OCI-LY1 (cell line): ENCODE results near the gene SPACA6.
A peak's percentile ranks its signal among the peaks of the same experiment; 100 is the strongest.

ENCODE experiments used
- H2AFZ ChIP-seq: fragments of 200-600 bp; sonication (generic), shearing (Covaris generic); 2 replicates; pipeline ENCODE4 v1.6.0; 2014; ENCODE audit warnings: antibody characterized with exemption, mild to moderate bottlenecking, low read length
- H3F3A ChIP-seq: fragments of 200-600 bp; sonication (generic), shearing (Covaris generic); 2 replicates; pipeline ENCODE4 v1.6.0; 2014; ENCODE audit warnings: mild to moderate bottlenecking, antibody characterized with exemption, low read length, moderate library complexity; ENCODE audit not compliant: insufficient read depth
- H3K27ac ChIP-seq: fragments of 200-600 bp; sonication (generic); 2 replicates; pipeline ENCODE4 v1.5.1; 2014; ENCODE audit warnings: low read length, mixed run types, mild to moderate bottlenecking, low read depth; ENCODE audit not compliant: poor library complexity, severe bottlenecking
- H3K27me3 ChIP-seq: fragments of 200-600 bp; sonication (generic); 2 replicates; pipeline ENCODE4 v1.6.0; 2014; ENCODE audit warnings: antibody characterized with exemption, mild to moderate bottlenecking, low read length, moderate library complexity; ENCODE audit not compliant: insufficient read depth
- H3K36me3 ChIP-seq: fragments of 200-600 bp; sonication (generic); 2 replicates; pipeline ENCODE4 v1.6.1; 2014; ENCODE audit warnings: mild to moderate bottlenecking, antibody characterized with exemption, low read length, moderate library complexity, mixed read lengths; ENCODE audit not compliant: insufficient read depth
- H3K4me1 ChIP-seq: fragments of 200-600 bp; sonication (generic); 2 replicates; pipeline ENCODE4 v1.5.1; 2014; ENCODE audit warnings: mild to moderate bottlenecking, low read length, moderate library complexity; ENCODE audit not compliant: insufficient read depth, severe bottlenecking
- H3K4me2 ChIP-seq: fragments of 200-600 bp; sonication (generic), shearing (Covaris generic); 2 replicates; pipeline ENCODE4 v1.6.1; 2014; ENCODE audit warnings: low read length
- H3K4me3 ChIP-seq: fragments of 200-600 bp; sonication (generic); 2 replicates; pipeline ENCODE4 v1.5.1; 2014; ENCODE audit warnings: low read length, low read depth, mild to moderate bottlenecking, mixed read lengths; ENCODE audit not compliant: poor library complexity, severe bottlenecking
- H3K79me2 ChIP-seq: fragments of 200-600 bp; shearing (Covaris generic); 2 replicates; pipeline ENCODE4 v1.6.1; 2016; ENCODE audit warnings: mixed run types, low read length, mixed read lengths; ENCODE audit not compliant: insufficient read depth
- H3K9ac ChIP-seq: fragments of 200-600 bp; sonication (generic), shearing (Covaris generic); 2 replicates; pipeline ENCODE4 v1.6.1; 2014; ENCODE audit warnings: mild to moderate bottlenecking, low read length, mixed read lengths
- H3K9me2 ChIP-seq: fragments of 200-600 bp; sonication (generic), shearing (Covaris generic); 2 replicates; pipeline ENCODE4 v1.6.1; 2014; ENCODE audit warnings: low read depth, mild to moderate bottlenecking, low read length, mixed read lengths
- H3K9me3 ChIP-seq: fragments of 200-600 bp; shearing (Covaris generic); 2 replicates; pipeline ENCODE4 v1.6.1; 2014; ENCODE audit warnings: low read length, mixed read lengths
- H4K20me1 ChIP-seq: fragments of 200-600 bp; sonication (generic), shearing (Covaris generic); 2 replicates; pipeline ENCODE4 v1.6.0; 2016; ENCODE audit warnings: mild to moderate bottlenecking, low read length; ENCODE audit not compliant: insufficient read depth
- EZH2 ChIP-seq: fragments of 200-600 bp; sonication (generic), shearing (Covaris generic); IDR thresholded peaks from 2 replicates; pipeline ENCODE4 v1.8.0; 2017; ENCODE audit warnings: borderline replicate concordance, mixed run types, mild to moderate bottlenecking, antibody characterized with exemption, low read length, moderate library complexity, mixed read lengths
- TF ChIP-seq, protein P1 (sequence below): fragments of 200-600 bp; sonication (generic), shearing (Covaris generic); IDR thresholded peaks from 2 replicates; pipeline ENCODE4 v1.5.1; 2017; ENCODE audit warnings: mild to moderate bottlenecking, antibody characterized with exemption, low read length, moderate library complexity, mixed read lengths

The SPACA6 gene

DNA sequence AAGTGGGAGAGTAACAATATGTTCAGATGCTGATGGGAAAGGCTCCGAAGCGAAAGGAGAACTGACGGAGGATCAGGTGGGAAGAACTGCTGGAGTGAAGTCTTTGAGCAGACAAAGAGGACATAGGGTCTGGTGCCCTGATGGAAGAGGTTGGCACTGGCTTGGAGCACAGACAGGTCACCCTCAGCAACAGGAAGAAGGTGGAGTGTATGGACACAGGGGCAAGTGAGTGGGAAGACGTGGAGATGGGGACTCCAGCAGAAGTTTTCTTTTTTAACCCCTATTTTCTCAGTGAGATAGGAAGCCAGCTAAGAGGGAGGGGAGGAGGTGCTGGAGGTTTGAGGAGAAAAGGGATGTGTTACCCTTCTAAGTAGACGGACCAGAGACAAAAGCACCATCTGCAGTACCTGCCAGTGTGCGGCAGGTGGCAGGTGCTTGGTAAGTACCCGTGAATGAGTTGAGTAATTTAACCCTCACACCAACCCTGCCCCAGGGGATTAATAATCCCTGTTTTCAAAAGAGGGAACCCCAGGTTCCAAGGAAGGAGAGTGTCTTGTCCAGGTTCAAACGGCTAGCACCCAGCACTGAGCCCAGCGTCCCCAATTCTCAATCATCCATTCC, 19.4 kb downstream of the SPACA6 start:
- no peaks in the 10 kb centered on the region for H3K9me2 ChIP-seq
- no peaks in the 10 kb centered on the region for H3K79me2 ChIP-seq
- H2AFZ ChIP-seq = no peak overlapping the region
- no peak overlapping the region for H3K4me3 ChIP-seq
- no peaks in the 10 kb centered on the region for H3K27me3 ChIP-seq
- no peak overlapping the region for H3K4me2 ChIP-seq
- no peaks in the 10 kb centered on the region for H3K4me1 ChIP-seq
- no peaks in the 10 kb centered on the region for H3F3A ChIP-seq
- H4K20me1 ChIP-seq = no peaks in the 10 kb centered on the region
- H3K9ac ChIP-seq = no peak overlapping the region
- H3K36me3 ChIP-seq = no peaks in the 10 kb centered on the region
- TF ChIP-seq EZH2 = no peak
- TF ChIP-seq, protein P1, sequence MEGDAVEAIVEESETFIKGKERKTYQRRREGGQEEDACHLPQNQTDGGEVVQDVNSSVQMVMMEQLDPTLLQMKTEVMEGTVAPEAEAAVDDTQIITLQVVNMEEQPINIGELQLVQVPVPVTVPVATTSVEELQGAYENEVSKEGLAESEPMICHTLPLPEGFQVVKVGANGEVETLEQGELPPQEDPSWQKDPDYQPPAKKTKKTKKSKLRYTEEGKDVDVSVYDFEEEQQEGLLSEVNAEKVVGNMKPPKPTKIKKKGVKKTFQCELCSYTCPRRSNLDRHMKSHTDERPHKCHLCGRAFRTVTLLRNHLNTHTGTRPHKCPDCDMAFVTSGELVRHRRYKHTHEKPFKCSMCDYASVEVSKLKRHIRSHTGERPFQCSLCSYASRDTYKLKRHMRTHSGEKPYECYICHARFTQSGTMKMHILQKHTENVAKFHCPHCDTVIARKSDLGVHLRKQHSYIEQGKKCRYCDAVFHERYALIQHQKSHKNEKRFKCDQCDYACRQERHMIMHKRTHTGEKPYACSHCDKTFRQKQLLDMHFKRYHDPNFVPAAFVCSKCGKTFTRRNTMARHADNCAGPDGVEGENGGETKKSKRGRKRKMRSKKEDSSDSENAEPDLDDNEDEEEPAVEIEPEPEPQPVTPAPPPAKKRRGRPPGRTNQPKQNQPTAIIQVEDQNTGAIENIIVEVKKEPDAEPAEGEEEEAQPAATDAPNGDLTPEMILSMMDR = peak; percentile 65
- no peaks in the 10 kb centered on the region for H3K9me3 ChIP-seq
- no peak overlapping the region for H3K27ac ChIP-seq

GRCh38 chr19:51713319-51714285, 20.5 kb downstream of the SPACA6 start:
- Histone ChIP-seq H3K9me2 (no peaks in the 10 kb centered on the region), H3K9me3 (no peaks in the 10 kb centered on the region), H3K36me3 (no peaks in the 10 kb centered on the region), H3K27me3 (no peaks in the 10 kb centered on the region), H3K79me2 (no peaks in the 10 kb centered on the region), H3K4me1 (no peaks in the 10 kb centered on the region), H4K20me1 (no peaks in the 10 kb centered on the region), H3F3A (no peaks in the 10 kb centered on the region), H3K4me3 (no peak overlapping the region), H2AFZ (no peak overlapping the region), H3K27ac (no peak overlapping the region), H3K4me2 (no peak overlapping the region), H3K9ac (no peak overlapping the region)
- no peak for TF ChIP-seq EZH2
- TF ChIP-seq, protein P1 = no peak

DNA sequence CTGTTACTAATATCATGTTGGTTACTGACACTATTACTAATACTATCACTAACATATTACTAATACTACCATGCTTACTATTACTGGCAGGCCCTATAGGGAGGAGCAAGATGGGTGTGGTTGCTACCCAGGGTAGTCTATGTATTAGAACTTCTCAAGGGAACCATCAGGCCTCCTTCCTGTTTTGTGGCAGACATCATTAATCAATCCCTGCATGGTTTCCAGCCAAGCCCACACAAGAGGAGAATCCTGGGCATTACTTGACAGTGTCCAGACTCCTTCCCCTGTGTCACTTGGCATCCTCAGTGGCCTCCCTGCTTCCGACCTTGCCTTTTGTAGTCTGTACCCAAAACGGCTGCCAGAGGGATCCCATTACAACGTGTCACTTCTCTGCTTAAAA, 21.7 kb downstream of the SPACA6 start:
- H3K9me2 ChIP-seq = no peaks in the 10 kb centered on the region
- H3K27me3 ChIP-seq = no peaks in the 10 kb centered on the region
- no peaks in the 10 kb centered on the region for H3K9me3 ChIP-seq
- no peak for TF ChIP-seq EZH2
- TF ChIP-seq, protein P1 = no peak
- H3F3A ChIP-seq = no peaks in the 10 kb centered on the region
- no peak overlapping the region for H3K27ac ChIP-seq
- H4K20me1 ChIP-seq = no peaks in the 10 kb centered on the region
- H3K4me2 ChIP-seq = no peak overlapping the region
- H3K9ac ChIP-seq = no peak overlapping the region
- no peaks in the 10 kb centered on the region for H3K4me1 ChIP-seq
- no peak overlapping the region for H2AFZ ChIP-seq
- no peak overlapping the region for H3K4me3 ChIP-seq
- no peaks in the 10 kb centered on the region for H3K36me3 ChIP-seq
- no peaks in the 10 kb centered on the region for H3K79me2 ChIP-seq
